Measurements from ENCODE around the gene FBXO8. TPM values are rescaled to one million over a fixed set of nuclear protein-coding genes. Genes with fewer than 3 reads are reported as not detected.

Gene FBXO8
- total RNA-seq, 1 donor from 2014 or later = 31.5 TPM

DNA sequence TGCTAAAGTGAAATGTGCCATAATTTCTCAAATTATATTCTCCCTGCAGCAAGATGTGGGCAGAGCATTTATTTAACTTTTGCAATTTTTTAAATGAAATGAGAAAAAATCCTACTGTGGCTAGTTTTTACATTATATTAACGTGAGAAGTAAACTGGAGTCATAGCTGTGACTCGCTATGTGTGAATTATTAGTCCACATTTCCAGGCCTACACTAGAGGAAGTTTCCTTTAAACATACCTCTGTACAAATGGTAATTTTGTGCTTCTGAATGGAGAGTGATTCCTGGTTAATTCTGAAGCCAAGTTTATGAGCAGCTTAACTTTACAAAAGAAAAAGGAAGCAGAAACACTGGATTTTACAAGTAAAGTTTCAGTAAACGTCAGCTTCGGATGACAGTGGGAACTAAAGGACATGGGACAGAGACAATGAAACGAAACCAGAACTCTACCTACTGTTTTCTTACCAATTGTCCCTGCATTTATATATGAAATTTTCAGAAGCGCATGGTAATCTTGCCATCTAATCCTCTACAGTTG is 72.4 kb downstream of the FBXO8 start:
- no peak for DNase-seq (ENCODE audit: low read depth in 2 of 2)

DNA sequence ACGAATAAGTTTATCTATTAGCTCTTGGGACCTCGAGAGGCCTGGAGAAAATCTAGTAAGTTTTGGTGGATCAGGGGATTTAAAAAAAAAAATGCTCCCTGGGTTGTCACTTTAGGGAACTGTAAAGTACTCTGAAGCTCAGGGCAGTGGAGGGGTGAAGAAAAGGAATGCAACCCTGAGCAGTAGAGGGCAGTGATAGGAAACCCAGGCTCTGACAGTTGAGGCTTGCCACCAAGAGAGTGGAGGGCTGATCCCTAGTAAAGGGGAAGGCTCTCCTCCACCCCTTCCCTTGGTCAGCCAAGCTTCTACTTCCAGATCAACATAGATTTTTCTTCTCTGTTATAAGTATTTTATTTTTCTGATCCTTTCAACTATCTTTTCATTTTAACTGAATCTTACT is 73.1 kb downstream of the FBXO8 start:
- DNase-seq (ENCODE audit: low read depth in 2 of 2) = no peak

DNA sequence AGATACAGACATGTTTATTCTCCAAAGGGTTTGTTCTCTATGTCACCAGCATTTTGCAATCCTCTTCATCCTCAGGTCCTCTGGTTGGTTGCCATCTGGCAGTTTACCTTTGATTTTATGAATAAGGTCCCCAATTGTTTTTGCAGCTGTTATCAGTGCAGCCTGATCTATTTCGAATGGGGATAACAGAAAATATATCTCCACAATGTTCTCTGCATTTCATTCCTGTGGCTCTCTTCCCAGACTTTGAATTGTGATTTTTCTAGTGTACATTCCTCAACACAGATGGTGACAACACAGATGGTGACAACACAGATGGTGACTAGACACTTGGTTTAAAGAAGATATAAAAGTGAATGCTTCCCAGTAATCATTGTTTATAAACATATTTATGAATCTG is 74.1 kb downstream of the FBXO8 start:
- no peak for DNase-seq (ENCODE audit: low read depth in 2 of 2)

DNA sequence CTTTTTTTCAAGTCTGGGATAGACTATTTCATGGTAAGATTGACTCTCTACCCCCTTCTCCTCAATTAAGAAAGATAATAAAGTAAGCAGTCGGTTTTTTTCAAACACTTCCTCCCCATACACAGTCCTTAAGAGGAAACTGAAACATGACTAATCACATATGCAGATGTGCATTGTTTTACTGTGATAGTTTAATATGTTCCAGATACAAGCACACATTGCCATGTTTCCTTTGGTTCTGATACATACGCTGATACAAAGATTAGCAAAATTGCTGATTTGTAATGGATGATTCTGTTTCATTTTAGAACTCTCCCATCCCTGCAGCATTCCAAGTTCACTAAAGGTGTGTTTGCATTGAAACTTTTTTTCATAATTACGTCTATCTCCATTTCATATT is 76.1 kb downstream of the FBXO8 start:
- DNase-seq (ENCODE audit: low read depth in 2 of 2) = peak in 1 of 2 donors; percentile 12

DNA sequence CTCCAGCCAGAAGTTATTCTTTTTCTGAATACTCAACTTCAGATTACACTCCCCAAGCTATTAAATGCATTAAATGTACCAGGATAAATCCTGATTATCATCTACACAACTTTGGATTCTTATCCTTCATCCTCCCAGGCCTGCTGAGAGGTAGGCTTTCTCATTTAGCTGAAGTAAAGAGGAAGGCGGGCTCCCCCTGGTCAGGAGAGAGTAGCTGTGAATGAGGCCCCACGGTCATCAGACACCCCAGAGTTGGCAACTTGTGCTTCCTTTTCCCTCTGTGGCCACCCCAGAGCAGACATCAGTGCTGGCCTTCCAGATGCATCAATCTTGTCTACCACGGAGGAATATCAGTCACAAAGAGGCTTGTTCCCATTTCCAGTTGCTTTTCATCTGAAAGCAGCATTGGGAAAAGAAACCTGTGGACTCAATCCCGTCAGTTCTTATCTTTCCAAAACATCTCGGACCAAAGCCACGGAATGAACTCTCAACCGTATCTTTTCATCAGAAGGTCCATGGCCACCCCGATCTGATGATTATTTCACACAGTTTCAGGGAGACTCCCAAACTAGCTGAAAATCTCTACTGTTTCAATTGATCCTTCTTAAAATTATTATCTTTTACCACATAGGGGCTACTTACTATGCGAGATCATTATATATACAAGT is 79.2 kb downstream of the FBXO8 start:
- no peak for DNase-seq (ENCODE audit: low read depth in 2 of 2)

DNA sequence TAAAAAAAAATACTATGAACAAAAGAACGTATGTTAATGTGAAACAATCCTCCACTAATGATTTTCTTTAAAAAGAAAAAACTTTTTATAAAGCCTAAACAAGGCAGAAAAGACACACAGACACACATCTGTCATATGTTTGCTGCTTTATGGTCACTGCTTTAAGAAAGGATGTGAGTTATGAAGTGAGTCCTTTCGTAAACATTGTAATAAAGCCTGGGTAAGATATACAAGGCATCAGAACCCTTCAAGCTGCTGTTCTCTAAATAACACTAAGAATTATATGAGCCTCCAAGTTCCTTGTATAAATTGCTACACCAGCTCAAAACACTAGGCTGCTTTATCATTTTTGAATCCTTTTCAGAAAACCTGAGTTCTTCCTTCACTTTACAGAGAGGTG is 81.6 kb downstream of the FBXO8 start:
- DNase-seq (ENCODE audit: low read depth in 2 of 2) = no peak

DNA sequence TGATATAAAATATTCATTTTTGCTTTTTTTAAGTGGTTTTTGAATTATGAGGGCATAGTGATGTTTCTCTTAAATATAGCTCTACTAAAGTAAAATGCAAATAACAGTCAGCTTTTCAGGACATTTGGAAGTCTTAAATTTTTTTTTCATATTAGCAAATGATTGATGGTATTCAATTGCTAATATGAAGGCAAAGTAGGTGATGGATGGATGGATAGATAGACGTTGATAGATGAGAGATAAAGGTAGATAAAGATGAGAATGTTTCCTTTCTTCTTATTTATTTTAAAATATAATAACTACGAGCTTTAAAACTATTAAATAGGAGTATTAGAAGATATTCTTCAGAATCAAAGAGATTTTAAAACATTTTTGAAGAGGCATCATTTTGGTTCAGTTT is 83.7 kb downstream of the FBXO8 start:
- no peak for DNase-seq (ENCODE audit: low read depth in 2 of 2)

DNA sequence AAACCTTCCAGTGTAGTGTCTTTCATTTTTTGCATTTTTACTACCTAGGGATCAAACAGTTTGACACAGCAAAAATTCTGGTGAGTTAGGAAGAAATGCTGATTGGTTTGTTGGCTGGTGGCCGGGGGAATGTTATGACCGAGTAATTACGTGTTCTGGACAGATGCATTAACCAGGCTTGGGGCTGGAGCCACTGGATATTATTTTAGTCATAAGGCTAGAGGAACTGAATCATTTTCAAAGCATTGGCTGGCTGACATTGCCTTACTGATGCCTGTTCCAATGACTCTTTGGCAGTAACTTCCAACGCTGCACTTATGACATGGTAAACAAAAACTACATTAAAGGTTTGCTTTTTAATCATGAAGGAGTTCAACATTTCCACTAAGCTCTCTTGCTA is 84.6 kb downstream of the FBXO8 start:
- peak; percentile 38 to 84 for DNase-seq (ENCODE audit: low read depth in 2 of 2)

DNA sequence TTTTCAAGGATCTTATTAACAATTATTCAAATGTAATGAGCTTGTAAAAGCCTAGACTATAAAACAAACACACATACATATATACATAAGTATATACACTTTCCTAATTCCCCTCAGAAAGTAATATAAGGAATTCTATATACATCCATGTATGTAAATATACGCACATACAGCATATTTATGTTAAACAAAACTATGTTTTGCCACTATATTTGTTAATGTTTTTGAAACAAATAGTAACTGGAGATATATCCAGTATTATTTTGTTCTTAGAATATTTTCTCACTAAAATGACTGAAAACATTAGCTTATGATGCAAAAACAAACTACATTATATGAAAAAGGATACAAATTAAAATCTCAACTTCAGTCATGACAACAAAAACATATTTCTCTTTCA is 85.1 kb downstream of the FBXO8 start:
- no peak for DNase-seq (ENCODE audit: low read depth in 2 of 2)

DNA sequence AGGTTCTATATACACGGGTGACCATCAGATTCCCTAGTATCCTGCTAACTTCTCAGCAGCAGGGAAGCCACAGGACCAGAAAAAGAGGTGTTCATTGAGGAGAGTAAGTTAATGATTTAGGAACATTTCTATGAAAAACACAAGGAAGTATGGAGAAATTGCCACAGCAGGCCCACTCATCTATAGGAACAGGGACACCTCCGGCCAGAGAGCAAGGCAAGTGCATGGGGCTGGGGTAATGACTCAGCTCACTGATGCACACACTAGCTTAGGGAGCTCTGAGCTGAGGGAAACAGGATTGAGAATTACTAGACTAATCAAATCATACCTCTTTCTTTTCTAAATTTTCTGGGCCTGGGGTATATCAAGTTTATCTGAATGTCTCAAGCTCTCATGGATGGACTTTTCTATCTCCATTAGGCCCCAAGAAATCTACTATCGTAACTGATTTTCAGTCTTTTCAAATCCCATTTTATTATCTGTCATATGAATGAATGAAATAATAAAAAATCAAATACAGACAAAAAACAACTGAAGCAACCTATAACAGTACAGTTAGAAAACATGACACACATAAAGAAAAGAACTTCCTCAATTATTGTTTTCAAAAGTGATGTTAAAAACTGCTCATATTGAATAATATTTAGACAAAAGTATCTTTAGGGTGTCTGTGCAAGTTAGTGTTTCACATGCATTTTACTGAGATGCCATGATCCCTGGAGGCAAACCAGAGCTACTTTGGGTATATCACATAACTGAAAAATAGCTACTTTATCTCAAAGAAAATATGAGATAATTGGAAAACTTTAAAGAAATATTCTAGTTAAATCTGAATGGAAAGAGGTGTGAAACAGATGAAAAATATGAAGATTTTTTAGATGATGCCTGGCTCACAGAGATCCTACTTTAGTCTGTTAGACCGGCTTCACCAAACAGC is 89.8 kb downstream of the FBXO8 start:
- DNase-seq (ENCODE audit: low read depth in 2 of 2) = no peak

DNA sequence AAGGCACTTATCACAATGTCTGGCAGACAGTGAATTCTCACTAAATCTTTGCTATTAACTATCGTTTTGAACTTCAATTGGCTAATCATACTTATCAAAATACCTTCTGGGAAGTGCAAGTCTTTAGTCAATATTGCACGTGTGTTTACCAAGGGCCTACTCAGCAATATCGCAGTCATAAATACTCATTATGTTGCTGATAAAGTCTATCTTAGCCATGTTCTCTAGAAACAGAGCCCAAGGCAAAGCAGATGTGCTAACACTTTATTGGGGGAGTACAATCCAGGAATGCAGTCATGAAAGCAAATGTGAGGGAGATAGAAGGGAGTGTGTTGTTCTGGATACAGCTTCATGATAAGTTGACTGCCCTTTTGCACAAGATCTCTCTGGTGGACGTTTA is 90.5 kb downstream of the FBXO8 start:
- DNase-seq (ENCODE audit: low read depth in 2 of 2) = no peak

DNA sequence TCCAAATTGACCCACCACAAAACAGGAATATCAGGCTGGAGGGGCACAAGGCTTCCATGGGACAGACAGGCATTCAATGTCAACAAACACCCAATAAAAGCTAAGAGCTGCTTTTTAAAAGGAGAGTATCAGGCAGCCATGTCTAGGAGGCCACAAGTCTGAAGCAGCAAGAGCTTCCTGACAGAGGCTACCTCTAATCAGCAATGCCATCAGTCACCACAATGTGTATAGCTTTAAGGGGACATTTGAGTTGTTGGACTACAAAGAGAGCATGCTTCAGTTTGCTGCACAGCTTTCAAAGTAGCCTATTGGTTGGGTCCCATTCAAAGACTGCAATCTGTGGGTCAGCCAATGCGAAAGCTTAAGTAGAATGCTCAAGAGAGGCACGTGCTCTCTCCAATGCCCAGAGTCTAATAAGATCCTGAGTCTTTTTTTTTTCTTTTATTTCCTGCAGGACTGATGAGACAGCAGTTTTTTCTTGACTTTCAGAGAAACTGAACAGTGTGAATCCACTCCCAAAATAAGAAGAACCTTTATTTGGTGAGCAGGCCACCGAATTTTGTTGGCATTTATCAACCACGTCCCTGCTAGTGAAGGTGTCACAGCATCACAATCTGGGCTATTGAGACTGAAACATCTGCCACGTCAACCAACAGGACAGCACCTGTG is 92.5 kb downstream of the FBXO8 start:
- DNase-seq (ENCODE audit: low read depth in 2 of 2) = no peak

DNA sequence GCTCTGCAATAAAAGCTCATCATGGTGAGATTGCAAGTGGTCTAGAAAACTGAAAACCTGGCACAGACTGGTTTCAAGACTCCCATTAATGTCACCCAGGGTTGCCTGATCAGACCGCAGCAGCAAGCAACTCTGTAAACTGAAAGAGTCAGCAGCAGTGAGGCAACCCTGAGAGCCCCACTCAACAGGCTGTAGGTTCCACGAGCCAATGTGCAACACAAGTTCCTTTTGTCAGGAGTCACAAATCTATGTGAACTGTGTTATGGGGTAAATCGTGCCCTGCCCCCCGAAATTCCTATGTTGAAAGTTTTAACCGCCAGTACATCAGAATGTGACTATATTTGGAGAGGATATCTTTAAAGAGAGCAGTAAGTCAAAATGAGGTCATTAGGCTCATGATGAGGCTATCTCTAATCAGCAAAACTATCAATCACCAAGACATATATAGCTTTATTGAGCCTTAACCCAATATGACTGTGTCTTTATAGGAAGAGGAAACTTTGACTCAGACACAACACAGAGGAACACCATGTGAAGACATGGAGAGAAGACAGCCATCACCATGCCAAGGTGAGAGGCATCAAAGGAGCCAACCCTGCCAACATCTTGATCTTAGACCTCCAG is 94.0 kb downstream of the FBXO8 start:
- DNase-seq (ENCODE audit: low read depth in 2 of 2) = no peak

Other genes with a start within 250 kb of the FBXO8 start
- gene CEP44, start 244 bp upstream of the FBXO8 start, total RNA-seq = 5.8 and 6.8 TPM in 2 replicates
- not detected in 2 replicates for gene HPGD, start 238.8 kb upstream of the FBXO8 start, total RNA-seq